IPS-20b (cell line): ENCODE measurements around the gene RAD51B.

Experiments used
- H3K27ac ChIP-seq: one replicate; pipeline ENCODE4 v1.5.1; 2013; ENCODE audit warnings: low read length
- H3K27me3 ChIP-seq: 2 replicates; pipeline ENCODE4 v1.6.1; 2013; ENCODE audit warnings: mild to moderate bottlenecking, low read length, inconsistent platforms; ENCODE audit not compliant: insufficient read depth
- H3K36me3 ChIP-seq: 2 replicates; pipeline ENCODE4 v1.6.1; 2013; ENCODE audit warnings: low read depth, mild to moderate bottlenecking, inconsistent platforms, low read length, moderate library complexity; ENCODE audit not compliant: insufficient read depth
- H3K4me1 ChIP-seq: 2 replicates; pipeline ENCODE4 v1.6.1; 2013; ENCODE audit warnings: mild to moderate bottlenecking, control low read depth, inconsistent platforms, low read length, moderate library complexity; ENCODE audit not compliant: insufficient read depth
- H3K4me3 ChIP-seq: 2 replicates; pipeline ENCODE4 v1.5.1; 2013; ENCODE audit warnings: mild to moderate bottlenecking, low read length, inconsistent platforms
- H3K9ac ChIP-seq: 2 replicates; pipeline ENCODE4 v1.6.1; 2013; ENCODE audit warnings: low read depth, mild to moderate bottlenecking, inconsistent platforms, low read length, moderate library complexity
- H3K9me3 ChIP-seq: 2 replicates; pipeline ENCODE4 v1.6.1; 2013; ENCODE audit warnings: mild to moderate bottlenecking, low read depth, low read length, inconsistent platforms; ENCODE audit not compliant: insufficient read depth

The RAD51B gene

DNA sequence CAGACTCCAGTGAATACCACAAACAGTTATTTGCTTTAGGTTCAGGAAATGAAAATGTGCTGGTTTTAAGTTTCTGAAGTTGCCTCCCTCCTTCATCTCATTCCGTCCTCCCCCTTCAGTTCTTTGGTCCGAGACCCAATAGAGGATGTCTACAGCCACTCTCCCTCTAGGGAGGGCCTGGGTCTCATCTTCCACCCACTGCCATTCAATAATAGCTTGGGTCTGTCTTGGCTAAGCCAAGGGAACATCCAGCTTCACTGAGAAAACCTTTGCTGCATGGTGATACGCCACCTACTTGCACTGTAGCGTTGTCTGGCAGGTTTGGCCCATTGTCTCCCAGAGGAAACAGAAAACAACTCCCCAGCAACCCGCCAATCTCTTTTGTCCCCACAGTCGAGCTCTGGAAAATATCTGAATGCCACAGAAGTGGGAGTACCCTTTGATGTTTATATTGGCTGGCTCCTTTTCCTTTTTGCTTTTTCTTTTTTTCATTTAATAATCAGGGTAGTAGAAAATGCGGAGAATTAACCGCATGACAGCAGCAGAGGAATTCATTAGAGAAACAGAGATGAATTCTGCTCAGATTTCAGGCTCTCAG is 380.1 kb downstream of the RAD51B start:
- no peak overlapping the region; the same call in 1 of the 2 replicates for H3K9ac ChIP-seq
- no peaks in the 10 kb centered on the region for H3K9me3 ChIP-seq
- peaks cover 39% of the 10 kb centered on the region for H3K4me1 ChIP-seq
- H3K27me3 ChIP-seq: no peaks in the 10 kb centered on the region
- H3K27ac ChIP-seq: no peak overlapping the region
- no peak overlapping the region for H3K4me3 ChIP-seq
- no peaks in the 10 kb centered on the region for H3K36me3 ChIP-seq

DNA sequence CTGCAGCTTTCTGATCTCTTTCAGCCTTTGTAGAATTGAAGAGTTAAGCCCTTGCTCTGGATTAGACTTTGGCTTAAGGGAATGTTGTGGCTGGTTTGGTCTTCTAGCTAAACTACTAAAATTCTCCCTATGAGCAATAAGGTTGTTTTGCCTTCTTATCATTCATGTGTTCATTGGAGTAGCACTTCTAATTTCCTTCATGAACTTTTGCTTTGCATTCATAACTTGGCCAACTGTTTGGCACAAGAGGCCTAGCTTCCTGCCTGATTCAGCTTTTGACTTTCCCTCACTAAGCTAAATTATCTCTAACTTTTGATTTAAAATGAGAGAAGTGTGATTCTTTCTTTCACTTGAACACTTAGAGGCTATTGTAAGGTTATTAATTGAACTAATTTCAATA is 384.3 kb downstream of the RAD51B start:
- no peaks in the 10 kb centered on the region for H3K36me3 ChIP-seq
- H3K9me3 ChIP-seq: no peaks in the 10 kb centered on the region
- H3K4me1 ChIP-seq: peaks cover 23% of the 10 kb centered on the region
- H3K27ac ChIP-seq: no peak overlapping the region
- no peaks in the 10 kb centered on the region for H3K27me3 ChIP-seq
- no peak overlapping the region for H3K9ac ChIP-seq
- H3K4me3 ChIP-seq: no peak overlapping the region

DNA sequence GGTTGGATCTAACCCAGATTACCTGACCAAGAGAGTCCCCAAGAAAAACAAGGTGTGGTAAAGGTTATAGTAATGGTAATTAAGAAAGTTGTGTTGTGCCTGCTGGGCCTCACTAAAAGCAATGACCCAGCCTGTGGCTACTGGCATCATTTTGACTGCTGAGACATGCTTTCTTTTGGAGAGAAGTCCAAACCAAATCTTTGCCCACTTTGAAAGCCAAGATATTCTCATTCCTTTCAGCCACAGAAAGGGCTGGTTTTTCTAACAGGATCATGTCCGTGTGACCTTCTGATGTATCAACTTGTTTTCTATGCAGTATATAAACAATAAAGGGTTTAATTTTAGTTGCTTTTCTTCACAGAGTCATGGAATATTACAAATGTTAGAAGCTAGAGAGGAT is 388.6 kb downstream of the RAD51B start:
- H3K9ac ChIP-seq: no peak overlapping the region
- H3K36me3 ChIP-seq: no peaks in the 10 kb centered on the region
- peaks cover 9% of the 10 kb centered on the region for H3K4me1 ChIP-seq
- H3K27me3 ChIP-seq: no peaks in the 10 kb centered on the region
- H3K4me3 ChIP-seq: no peak overlapping the region
- H3K9me3 ChIP-seq: no peaks in the 10 kb centered on the region
- no peak overlapping the region for H3K27ac ChIP-seq

DNA sequence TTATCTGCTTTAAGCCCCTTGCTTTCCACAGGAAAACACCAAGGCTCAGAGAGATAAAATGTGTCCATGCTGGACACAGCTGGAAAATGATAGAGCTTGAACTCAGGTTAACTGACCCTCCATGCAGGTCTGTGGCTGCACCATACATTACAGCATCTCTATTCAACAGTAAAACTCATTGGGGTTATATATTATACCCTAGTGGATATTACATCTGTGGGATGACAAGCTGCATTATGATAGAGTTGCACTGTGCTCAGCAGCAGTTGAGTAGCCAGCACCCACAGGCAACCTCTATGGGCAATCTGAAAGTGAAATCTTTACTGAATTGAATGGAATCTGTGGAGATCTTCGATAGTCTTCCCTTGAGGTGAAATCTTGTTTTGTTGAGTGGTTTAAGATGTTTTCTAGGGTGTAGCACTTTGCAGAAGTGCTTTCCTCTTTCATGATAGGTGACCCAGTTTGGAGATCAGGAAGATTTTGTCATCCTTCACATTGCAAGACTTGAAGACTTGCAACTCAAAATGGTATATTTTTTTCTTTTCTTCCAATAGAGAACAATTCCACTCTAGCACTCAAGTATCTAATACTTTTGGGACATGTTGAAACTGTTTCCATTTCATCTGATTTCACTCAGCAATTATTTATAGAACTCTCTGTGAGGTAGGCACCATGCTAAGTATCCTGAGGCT is 389.2 kb downstream of the RAD51B start:
- H3K9me3 ChIP-seq: no peaks in the 10 kb centered on the region
- no peak overlapping the region for H3K9ac ChIP-seq
- no peak overlapping the region for H3K27ac ChIP-seq
- peaks cover 9% of the 10 kb centered on the region for H3K4me1 ChIP-seq
- no peaks in the 10 kb centered on the region for H3K27me3 ChIP-seq
- H3K36me3 ChIP-seq: no peaks in the 10 kb centered on the region
- H3K4me3 ChIP-seq: no peak overlapping the region

DNA sequence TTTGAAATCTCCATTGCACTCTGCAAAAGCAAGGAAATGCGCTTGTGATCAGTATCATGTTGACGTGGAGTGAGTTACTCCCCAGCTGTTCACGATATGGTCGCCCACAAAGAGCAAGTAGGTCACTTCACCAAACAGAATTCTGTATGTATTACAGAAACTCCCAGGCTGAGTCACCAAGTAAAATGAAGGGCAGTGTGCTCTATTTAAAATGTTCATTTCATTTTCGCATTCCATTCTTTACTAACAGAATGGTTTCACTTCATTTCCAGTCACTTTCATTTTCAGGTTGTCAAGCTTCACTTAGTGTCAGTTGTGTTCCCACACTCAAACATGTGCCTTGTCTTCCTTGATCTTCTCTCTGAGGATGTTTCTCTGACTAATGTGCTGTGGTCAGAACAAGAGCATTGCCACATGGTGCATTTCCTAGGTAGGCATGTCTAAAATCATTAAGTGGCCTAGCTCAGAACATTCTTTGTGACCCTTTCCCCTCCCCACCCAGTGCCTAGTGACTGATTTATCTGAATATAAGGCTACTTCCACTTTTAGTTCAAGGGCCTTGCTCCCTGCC is 391.2 kb downstream of the RAD51B start:
- Histone ChIP-seq H3K27me3 (no peaks in the 10 kb centered on the region), H3K9me3 (no peaks in the 10 kb centered on the region), H3K27ac (no peak overlapping the region), H3K36me3 (no peaks in the 10 kb centered on the region), H3K4me3 (no peak overlapping the region), H3K4me1 (peaks cover 9% of the 10 kb centered on the region), H3K9ac (no peak overlapping the region)

DNA sequence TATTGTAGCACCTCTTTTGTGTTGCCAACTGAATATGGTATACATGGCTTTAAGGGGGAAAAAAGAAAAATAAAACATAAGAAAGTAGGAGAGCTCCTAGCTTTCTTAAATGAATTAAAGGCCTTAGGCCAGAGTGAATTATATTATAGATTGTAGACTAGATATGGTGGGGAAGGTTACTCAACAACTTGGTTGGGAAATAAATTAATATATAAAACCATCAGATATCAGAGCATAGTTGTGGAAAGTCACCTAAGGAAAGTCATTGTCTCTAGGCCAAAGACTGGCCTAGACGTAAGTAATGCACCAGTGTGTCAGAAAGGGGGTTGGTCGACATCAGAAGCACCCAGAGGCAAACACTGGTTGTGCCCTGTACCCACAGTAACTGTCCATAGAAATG is 391.8 kb downstream of the RAD51B start:
- H3K4me1 ChIP-seq: peaks cover 9% of the 10 kb centered on the region
- H3K4me3 ChIP-seq: no peak overlapping the region

DNA sequence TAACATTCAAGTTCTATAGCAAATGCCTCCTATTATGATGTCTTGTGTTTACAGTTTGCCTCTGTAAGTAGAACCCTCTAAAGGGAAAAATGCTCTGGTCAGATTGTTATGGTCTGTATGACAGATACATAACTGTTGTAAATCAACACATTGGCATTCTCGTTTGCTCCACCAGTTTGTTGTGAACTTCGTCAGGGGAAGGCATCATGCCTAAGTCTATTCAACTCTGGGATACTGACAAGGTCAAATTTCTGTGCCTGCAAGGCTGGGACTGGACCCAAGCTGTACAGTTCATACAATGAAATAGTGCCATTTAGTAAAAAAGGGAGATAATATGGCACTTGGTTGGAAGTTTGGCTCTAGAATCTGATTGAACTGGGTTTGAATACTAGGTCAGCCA is 392.3 kb downstream of the RAD51B start:
- peaks cover 9% of the 10 kb centered on the region for H3K4me1 ChIP-seq
- no peak overlapping the region for H3K9ac ChIP-seq
- no peak overlapping the region for H3K4me3 ChIP-seq
- H3K9me3 ChIP-seq: no peaks in the 10 kb centered on the region
- no peaks in the 10 kb centered on the region for H3K27me3 ChIP-seq
- no peak overlapping the region for H3K27ac ChIP-seq
- no peaks in the 10 kb centered on the region for H3K36me3 ChIP-seq

More for the DNA sequence above, 391.8 kb downstream of the RAD51B start:
- H3K36me3 ChIP-seq: no peaks in the 10 kb centered on the region
- no peaks in the 10 kb centered on the region for H3K27me3 ChIP-seq
- no peak overlapping the region for H3K27ac ChIP-seq
- H3K9me3 ChIP-seq: no peaks in the 10 kb centered on the region
- no peak overlapping the region for H3K9ac ChIP-seq

DNA sequence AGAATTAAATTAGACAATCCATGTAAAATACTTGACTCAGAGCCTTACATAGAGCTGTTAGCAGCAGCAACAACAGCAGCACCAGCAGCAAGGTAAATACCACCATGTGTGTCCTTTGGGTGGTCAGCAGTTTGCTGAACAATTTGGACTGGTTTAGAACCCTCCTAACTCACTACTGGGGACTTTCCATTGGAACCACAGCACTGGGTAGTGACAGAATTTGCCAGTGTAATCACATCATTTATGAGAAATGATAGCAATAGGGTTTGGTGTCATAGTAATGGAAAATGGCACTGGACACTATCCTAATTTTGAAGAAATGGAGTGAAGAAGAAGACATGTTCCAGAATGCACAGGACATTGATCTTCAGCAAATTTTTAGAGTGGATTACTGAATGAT is 392.8 kb downstream of the RAD51B start:
- Histone ChIP-seq H3K9ac (no peak overlapping the region), H3K27ac (no peak overlapping the region), H3K27me3 (no peaks in the 10 kb centered on the region), H3K9me3 (no peaks in the 10 kb centered on the region), H3K36me3 (no peaks in the 10 kb centered on the region), H3K4me3 (no peak overlapping the region), H3K4me1 (peaks cover 9% of the 10 kb centered on the region)

DNA sequence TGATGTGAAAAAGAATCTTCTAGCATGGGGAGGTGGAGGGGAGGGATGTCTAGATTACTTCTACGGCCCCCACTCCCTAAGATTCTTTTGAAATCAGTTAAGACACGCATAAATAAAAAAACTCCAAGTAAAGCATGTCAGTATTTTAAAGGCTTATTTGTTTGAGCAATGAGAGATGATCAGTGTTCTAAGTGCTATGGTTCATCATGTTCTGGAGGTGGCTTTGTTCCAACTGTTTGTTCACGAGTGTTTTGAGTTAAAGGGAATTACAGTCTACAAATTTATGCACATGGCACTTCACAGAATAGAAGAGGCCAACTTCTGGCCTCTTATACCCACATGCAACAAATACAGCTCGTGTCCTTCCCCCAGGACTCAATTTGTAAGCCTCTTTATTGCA is 394.9 kb downstream of the RAD51B start:
- H3K9ac ChIP-seq: no peak overlapping the region
- no peaks in the 10 kb centered on the region for H3K4me1 ChIP-seq
- no peaks in the 10 kb centered on the region for H3K27me3 ChIP-seq
- H3K27ac ChIP-seq: no peak overlapping the region
- no peak overlapping the region for H3K4me3 ChIP-seq
- no peaks in the 10 kb centered on the region for H3K9me3 ChIP-seq
- H3K36me3 ChIP-seq: no peaks in the 10 kb centered on the region

DNA sequence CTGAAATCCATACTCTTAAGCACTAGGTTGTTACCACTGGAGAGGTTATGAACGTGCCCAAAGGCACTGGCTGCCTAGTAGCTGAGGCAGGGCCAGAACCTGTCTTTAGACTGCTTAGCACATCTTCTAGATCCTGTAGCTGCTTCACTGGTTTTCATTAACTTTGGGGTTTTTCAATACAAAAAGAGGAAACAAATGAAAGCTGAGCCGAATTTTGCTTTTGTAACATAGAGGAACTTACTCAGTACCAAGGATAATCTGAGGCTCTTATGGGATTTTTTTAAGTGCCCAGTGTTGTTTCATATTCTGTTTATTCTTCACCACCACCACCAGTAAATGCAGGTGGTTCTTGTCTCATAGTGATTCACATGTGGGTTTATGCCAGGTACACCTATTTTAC is 396.1 kb downstream of the RAD51B start:
- no peaks in the 10 kb centered on the region for H3K27me3 ChIP-seq
- no peaks in the 10 kb centered on the region for H3K9me3 ChIP-seq
- H3K4me3 ChIP-seq: no peak overlapping the region
- no peak overlapping the region for H3K9ac ChIP-seq
- no peak overlapping the region for H3K27ac ChIP-seq
- no peaks in the 10 kb centered on the region for H3K4me1 ChIP-seq
- no peaks in the 10 kb centered on the region for H3K36me3 ChIP-seq

DNA sequence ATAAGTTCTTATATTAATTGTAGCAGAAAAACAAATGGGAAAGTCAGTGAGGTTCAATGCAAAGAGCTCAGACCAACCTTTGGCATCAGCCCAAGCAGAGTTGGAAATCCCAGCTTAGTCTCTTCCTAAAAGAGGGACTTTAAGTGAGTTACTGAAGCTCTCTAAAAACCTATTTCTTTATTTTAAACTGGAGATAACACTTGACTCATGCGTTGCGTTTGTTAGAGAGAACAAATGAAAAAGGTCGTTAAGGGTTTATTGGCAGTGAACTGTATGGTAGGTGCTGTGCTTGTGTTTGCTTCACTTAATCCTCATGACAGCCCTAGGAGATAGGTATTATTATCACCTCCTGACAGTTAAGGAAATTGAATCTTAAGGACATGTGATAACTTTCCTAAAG is 396.5 kb downstream of the RAD51B start:
- H3K9ac ChIP-seq: no peak overlapping the region

DNA sequence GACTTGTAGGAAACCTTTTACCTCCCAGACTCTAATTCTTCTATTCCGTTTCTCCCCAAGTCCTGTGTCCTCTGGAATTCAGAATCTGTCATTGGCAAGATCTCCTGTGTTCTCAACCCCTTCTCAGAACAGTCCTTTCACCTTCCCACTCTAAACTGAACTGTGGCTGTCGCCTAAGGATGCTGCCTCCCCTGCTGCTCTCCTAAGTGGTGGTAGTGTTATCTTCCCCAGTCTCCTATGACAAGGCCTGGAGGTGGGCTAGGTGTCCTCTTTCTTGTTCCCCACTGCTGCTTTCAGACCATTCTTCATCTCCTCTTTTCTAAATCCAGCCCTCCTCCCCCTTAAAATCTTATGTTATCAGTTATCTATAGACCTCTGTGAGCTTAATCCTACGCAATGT is 397.4 kb downstream of the RAD51B start:
- Histone ChIP-seq H3K27ac (no peak overlapping the region), H3K4me1 (no peaks in the 10 kb centered on the region), H3K9ac (no peak overlapping the region), H3K9me3 (no peaks in the 10 kb centered on the region), H3K27me3 (no peaks in the 10 kb centered on the region), H3K4me3 (no peak overlapping the region), H3K36me3 (no peaks in the 10 kb centered on the region)

More for the DNA sequence above, 396.5 kb downstream of the RAD51B start:
- Histone ChIP-seq H3K9me3 (no peaks in the 10 kb centered on the region), H3K4me3 (no peak overlapping the region), H3K36me3 (no peaks in the 10 kb centered on the region), H3K4me1 (no peaks in the 10 kb centered on the region), H3K27ac (no peak overlapping the region), H3K27me3 (no peaks in the 10 kb centered on the region)
